Epidermal melanocyte (primary cell): ENCODE results near the gene ISCU.

Experiments
- DNase-seq: peaks from one replicate; pipeline ENCODE4 v3.0.0; 2011; ENCODE audit warnings: low spot score; ENCODE audit not compliant: insufficient read length

The ISCU gene

DNA sequence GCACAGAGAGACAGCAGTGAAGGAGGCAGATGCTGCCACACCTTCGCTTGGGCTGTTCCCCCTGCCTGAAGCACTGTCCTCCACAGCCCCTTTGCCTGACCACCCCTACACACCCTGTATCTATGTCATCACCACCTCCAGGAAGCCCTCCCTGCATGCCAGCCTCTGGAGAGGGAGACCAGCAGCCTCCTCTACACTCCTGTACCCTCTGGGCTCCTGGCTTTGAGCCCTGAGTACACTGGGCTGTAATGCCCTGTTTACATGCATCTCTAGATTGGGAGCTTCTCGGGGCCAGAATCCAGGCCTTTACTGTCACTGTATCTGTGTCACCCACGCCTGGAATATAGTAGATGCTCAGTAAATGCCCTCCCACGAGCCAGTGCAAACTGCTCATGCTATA, 41.3 kb downstream of the ISCU start:
- DNase-seq: no peak

DNA sequence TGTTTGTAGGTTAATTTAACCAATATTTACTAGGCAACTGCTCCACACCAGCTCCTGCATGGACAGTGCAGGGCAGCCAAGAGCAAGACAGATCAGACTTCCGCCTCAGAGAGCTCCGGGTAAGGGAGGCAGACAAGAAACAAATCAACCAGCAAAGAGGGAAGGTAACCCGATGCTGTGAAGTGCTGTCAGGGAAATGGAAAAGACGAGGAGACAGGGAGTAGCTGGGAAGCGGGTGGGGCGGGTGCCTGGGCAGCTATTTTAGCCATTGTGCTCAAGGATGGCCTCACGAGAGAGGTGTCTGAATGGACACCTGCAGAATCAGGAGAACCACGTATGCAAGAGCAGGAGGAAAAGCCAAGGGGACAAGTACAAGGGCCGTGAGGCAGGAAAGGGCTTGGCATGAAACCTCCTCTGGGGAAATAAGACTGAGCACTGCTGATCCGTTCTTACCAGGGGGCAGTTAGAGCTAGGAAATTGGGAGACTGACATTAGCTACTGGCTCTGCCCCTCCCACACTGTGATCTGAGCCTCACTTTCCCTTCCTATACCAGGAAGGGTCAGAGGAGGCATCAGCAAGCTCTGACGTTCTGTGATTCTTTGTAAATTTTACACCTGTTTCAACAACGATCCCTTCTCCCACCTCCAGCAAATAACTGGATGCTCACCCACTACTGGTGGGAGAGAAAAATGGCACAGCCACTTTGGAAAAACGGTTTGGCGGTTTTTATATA, 42.0 kb downstream of the ISCU start:
- DNase-seq: no peak

- DNase-seq: no peak
These were observed 42.7 kb downstream of the ISCU start for GRCh38 chr12:108605000-108605689.

- DNase-seq: no peak
These were observed 43.5 kb downstream of the ISCU start for GRCh38 chr12:108605690-108606406.

DNA sequence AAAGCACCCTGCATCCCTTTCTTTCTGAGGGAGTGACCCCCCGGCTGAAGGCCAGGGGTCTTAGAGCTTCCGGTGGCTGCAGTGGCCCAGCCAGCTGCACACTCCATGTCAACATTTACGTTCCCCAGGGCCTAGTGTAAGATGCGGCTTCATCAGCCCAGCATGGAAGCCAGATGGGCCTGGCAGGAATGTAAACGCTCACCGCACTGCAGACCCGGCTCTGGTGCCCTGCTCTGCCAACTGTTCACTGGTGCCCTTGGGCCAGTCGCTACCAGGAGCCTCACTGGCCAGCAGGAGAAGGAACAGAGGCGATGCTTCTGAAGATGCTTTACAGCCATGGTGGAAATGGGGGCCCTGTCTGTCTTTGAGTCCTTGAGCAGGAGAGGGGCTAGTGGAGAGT, 44.1 kb downstream of the ISCU start:
- DNase-seq: no peak

- no peak for DNase-seq
These were observed 45.7 kb downstream of the ISCU start for GRCh38 chr12:108607981-108608600.

- DNase-seq: no peak
These were observed 46.2 kb downstream of the ISCU start for GRCh38 chr12:108608616-108609015.

DNA sequence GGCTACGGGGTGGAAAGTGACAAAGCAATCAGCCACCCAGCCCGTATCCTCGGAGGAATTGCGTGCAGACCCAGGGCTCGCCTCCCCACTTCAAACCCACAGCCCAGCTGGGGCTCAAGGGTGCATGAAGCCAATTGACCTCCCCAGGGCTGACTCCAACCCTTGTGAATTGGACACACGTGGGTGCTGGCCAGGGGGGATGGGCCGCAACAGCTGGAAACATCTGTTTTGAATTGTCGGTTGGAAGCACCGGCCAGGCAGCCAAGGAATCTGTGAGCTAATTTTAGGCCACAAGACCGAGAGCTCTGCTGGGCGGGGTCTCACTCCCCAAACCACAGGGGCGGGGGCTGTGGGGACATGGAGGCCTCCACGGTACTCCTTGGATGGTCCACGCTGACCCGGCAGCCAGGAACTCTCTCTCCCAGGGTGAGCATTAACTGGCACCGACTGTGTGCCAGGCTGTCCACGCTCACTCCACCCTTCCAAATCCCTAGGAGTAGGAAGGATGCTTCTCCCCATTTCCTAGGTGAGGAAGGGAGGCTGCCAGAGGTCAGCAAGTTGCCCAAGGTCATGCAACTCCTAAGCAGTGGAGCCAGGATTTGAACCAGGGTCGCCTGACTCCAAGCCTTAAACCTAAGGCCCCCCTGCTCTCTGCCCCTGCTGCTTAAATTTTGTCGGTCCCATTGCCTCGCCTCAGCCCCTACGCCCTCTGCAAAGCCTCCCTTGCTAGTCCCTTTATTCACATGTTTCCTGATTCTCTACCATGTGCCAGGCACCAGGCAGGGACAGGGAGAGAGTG, 47.3 kb downstream of the ISCU start:
- DNase-seq: peak; percentile 74

GRCh38 chr12:108610336-108610815, 48.0 kb downstream of the ISCU start:
- DNase-seq: no peak

DNA sequence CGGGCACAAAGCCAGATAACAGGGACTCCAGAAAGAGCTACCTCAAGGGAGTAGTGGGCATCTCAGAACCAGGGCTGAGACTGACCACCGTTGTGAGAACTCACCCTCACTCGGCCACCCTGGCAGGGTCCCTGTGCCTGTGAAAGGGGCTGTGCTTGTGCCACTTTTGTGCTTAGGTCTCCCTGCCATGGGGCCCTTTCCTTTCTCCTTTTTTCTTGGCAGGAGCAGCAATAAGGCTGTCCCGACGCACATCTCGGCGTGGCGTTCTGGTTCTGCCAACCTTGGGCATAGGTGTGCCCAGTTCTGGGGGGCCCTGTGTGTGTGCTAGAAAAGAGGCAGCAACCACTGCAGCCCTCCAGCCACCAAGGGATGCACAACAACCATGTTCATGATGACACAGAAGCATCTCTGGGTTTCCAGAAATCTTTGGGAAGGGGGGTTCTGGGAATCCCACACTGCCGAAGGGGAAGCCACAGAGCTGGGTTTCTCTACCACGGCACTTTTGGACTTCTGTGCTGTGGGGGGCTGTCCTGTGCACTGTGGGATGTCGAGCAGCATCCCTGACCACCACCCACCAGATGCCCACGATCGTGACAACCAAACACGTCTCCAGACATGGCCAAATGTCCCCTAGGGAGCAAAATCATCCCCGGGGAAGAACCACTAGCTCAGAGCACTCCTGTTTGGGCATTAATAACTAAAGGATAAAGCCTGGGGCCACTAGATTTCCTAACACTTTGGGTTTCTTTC, 48.6 kb downstream of the ISCU start:
- no peak for DNase-seq

DNA sequence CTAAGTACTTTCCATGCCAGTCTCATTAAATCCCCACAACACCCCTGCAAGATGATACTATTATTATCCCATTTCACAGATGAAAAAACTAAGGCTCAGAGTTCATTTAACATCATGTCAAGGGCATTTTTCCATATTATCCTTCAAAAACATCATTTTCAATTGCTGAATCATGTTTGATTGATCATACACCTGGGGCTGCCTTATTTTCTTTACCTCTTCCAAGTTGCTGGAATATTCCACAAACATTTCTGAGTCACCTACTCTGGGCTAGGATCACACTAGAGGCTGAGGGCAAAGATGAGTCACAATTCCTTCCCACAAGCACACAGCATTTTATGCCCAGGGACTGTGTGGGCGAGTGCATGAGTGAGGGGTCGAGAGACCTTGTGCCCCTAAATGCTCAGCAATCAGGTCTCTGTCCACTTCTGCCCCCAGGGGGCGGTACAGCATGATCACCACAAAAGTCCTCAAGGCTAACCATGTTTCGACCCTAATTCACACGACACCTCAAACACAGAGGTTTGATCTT, 49.6 kb downstream of the ISCU start:
- DNase-seq: no peak

GRCh38 chr12:108612788-108613282, 50.4 kb downstream of the ISCU start:
- DNase-seq: no peak

DNA sequence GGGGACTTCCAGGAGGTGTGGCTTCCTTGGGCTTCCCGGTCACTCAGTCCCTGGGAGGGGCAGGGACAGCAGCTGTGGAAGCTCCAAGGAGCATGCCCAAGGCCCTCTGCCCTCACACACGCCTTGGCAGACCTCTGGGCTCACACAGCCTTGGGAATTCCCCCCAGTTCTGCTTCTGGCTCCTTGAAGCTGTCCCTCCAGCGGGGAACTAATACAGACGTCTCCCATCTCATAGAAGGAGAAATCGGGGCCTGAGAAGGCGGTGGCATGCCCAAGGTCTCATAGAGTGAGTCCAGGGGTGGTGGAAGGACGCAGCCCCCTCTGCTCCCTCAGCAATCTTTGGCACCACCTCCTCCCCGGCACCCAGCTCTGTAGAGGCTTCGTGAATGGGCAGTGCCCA, 51.2 kb downstream of the ISCU start:
- no peak for DNase-seq

DNA sequence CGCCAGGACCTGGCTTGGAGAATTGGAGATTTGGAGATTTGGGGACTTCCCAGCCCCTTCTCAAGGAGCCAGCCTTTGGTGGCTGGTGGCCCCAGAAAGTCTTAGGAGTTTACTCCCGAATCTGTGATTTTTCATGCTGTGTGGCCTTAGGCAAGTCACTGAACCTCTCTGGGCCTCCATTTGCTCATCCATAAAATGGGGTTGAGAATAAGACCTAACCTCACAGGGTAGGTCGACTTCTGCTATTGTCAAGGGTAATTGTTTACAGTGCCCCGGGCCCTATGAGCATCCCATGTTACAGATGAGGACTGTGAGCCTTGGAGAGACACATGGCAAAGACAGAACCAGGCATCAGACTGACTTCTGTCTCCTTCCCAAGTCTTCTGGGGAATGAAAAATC, 51.6 kb downstream of the ISCU start:
- DNase-seq: no peak

DNA sequence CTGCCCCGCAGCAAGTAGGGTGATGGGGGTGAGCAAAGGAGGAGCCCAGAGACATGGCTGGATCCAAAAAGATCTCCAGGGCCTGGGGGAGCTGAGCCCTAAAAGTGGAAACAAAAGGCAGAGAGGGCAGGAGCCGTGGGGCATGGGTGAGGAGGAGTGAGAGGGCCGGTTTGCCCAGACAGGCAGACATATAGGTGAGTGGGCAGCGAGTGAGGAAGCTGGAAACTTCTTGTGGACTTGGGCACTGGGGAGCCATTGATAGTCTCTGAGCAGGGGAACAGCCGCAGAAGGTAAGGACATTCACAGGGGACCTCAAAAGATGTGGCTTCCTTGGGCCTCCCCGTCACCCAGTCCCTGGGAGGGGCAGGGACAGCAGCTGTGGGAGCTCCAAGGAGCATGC, 52.2 kb downstream of the ISCU start:
- no peak for DNase-seq

GRCh38 chr12:108615918-108616317, 53.5 kb downstream of the ISCU start:
- no peak for DNase-seq

GRCh38 chr12:108616359-108616758, 54.0 kb downstream of the ISCU start:
- DNase-seq: no peak

DNA sequence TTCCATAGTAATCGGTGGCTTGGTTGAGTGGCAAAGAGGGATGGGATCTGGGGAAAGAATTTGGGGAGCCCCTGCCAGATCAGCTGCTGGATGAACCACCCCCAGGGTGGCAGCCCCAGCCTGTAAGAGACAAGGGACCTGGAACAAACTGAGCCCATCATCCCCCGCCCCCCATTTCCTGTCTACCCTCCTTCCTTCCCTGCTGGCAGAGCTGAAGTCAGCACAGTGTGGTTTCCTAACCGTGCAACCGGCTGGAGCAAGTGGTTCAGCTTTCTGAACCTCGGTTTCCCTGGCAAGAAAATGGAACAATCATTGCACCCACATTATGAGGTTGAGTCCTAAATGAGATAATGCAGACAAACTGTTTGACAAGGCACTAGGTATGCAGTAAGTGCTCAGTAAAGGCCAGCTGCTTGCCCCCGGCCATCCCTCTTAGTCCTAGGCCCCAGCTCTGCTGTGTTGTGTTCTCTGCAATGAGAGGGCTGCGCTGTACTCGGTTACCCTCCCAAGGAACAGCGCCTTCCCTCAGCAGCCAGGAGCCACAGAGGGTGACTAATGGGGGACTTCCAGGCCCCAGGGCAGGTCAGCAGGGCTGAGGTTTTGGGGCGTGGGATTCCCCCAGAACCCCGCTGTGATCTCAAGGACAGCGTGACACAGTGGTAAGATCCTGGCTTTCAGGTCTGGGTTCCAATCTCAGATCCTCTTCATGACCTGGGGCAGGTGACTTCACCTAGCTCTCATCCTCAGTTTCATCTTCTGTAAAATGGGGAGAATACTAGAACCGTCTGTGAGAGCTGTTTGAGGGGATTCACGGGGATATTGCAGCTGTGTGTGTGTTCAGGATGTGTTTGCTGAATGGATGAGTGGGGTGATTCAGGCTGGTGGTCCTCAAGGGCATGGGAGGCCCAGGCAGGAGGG, 54.8 kb downstream of the ISCU start:
- no peak for DNase-seq
